H1 (cell line): ENCODE data around the gene FAM53B. TPM values are rescaled to one million over a fixed set of nuclear protein-coding genes. Genes with fewer than 3 reads are reported as not detected.

Experiments
- CTCF ChIA-PET: fragments of 300-600 bp; sonication (Branson Sonifier 250); formaldehyde crosslinking; loops from one replicate; lab custom pipeline; 2021; ENCODE audit not compliant: partially characterized antibody; lab: Charles Lee
- POLR2A ChIA-PET: fragments of 300-600 bp; sonication (Branson Sonifier 250); formaldehyde crosslinking; loops from one replicate; lab custom pipeline; 2021; ENCODE audit warnings: inconsistent platforms; ENCODE audit not compliant: partially characterized antibody; lab: Charles Lee
- DNase-seq, 2 experiments: peaks; one replicate each; pipeline versions ENCODE4 v3.0.0 to v3.0.0-alpha.2; 2010 to 2022; ENCODE audit warnings: low spot score in 2 of 2, low read depth in 1 of 2, mixed read lengths in 1 of 2
- FAIRE-seq: peaks from 2 replicates; lab custom pipeline; 2011; peaks lifted over from hg19 to GRCh38; lab: Jason Lieb, UNC
- H2AFZ ChIP-seq: 2 replicates; pipeline ENCODE4 v1.8.1; 2012; ENCODE audit warnings: low read length, inconsistent platforms
- H2AK5ac ChIP-seq: 2 replicates; pipeline ENCODE4 v1.6.1; 2013; ENCODE audit warnings: low read depth, low read length
- H2BK120ac ChIP-seq: replicated peaks from 2 replicates; pipeline ENCODE3; 2013; ENCODE audit warnings: low read depth, low read length, inconsistent platforms
- H2BK12ac ChIP-seq: 2 replicates; pipeline ENCODE4 v1.6.1; 2013; ENCODE audit warnings: low read depth, low read length
- H2BK15ac ChIP-seq: 2 replicates; pipeline ENCODE4 v1.6.1; 2013; ENCODE audit warnings: low read length
- H2BK20ac ChIP-seq: 2 replicates; pipeline ENCODE4 v1.6.1; 2013; ENCODE audit warnings: low read length
- H2BK5ac ChIP-seq: 2 replicates; pipeline ENCODE4 v1.6.1; 2013; ENCODE audit warnings: low read depth, low read length
- H3K14ac ChIP-seq: 2 replicates; pipeline ENCODE4 v1.6.1; 2013; ENCODE audit warnings: inconsistent platforms; ENCODE audit not compliant: insufficient read length
- H3K18ac ChIP-seq: 2 replicates; pipeline ENCODE4 v1.6.1; 2013; ENCODE audit warnings: low read length; ENCODE audit errors: extremely low read depth
- H3K23ac ChIP-seq: 2 replicates; pipeline ENCODE4 v1.6.1; 2013; ENCODE audit warnings: inconsistent platforms; ENCODE audit not compliant: insufficient read length
- H3K23me2 ChIP-seq: 2 replicates; pipeline ENCODE4 v1.6.1; 2013; ENCODE audit warnings: low read depth, low read length
- H3K27ac ChIP-seq: 2 replicates; pipeline ENCODE4 v1.6.1; 2011; ENCODE audit warnings: low read depth, low read length, inconsistent platforms
- H3K27me3 ChIP-seq, 4 experiments: replicated peaks in 1 of 4; 1 replicate in 1 of 4; 2 replicates in 3 of 4; pipeline versions ENCODE4 v1.6.1 to v1.8.1; 2011 to 2013; ENCODE audit warnings: low read length in 3 of 4, mild to moderate bottlenecking in 3 of 4, inconsistent platforms in 2 of 4, mixed read lengths in 2 of 4, moderate library complexity in 1 of 4; ENCODE audit not compliant: control insufficient read depth in 3 of 4, insufficient read depth in 3 of 4; ENCODE audit errors: extremely low read depth in 1 of 4
- H3K36me3 ChIP-seq, 4 experiments: 2 replicates each; pipeline versions ENCODE4 v1.6.1 to v1.8.1; 2011 to 2013; ENCODE audit warnings: mild to moderate bottlenecking in 4 of 4, low read length in 3 of 4, moderate library complexity in 2 of 4, control low read depth in 1 of 4, inconsistent platforms in 1 of 4; ENCODE audit not compliant: insufficient read depth in 4 of 4, control insufficient read depth in 2 of 4
- H3K4ac ChIP-seq: replicated peaks from 2 replicates; pipeline ENCODE3; 2013; ENCODE audit warnings: low read length, low read depth, mixed read lengths, inconsistent platforms; ENCODE audit not compliant: insufficient read length
- H3K4me1 ChIP-seq, 4 experiments: replicated peaks in 1 of 4; 1 replicate in 1 of 4; 2 replicates in 3 of 4; pipeline versions ENCODE4 v1.6.1 to v1.8.1; 2011 to 2013; ENCODE audit warnings: low read length in 3 of 4, inconsistent platforms in 2 of 4, mixed read lengths in 1 of 4; ENCODE audit not compliant: insufficient read depth in 4 of 4, control insufficient read depth in 3 of 4
- H3K4me2 ChIP-seq, 2 experiments: 2 replicates each; pipeline versions ENCODE4 v1.6.1 to v1.8.1; 2011 to 2013; ENCODE audit warnings: low read depth in 2 of 2, low read length in 2 of 2, control low read depth in 1 of 2, inconsistent platforms in 1 of 2, mild to moderate bottlenecking in 1 of 2; ENCODE audit not compliant: insufficient read depth in 1 of 2
- H3K4me3 ChIP-seq, 4 experiments: fragments of 200-600, 300-600 bp in 1 of 4; sonication (generic), shearing (Covaris generic), sonication (Bioruptor Twin) in 1 of 4; 2 replicates each; pipeline versions ENCODE4 v1.5.1 to v1.8.1; 2011 to 2016; ENCODE audit warnings: low read length in 4 of 4, low read depth in 3 of 4, control low read depth in 2 of 4, inconsistent platforms in 2 of 4, mild to moderate bottlenecking in 2 of 4, mixed read lengths in 1 of 4, moderate library complexity in 1 of 4; ENCODE audit not compliant: insufficient read depth in 2 of 4; ENCODE audit errors: extremely low read depth in 1 of 4
- H3K56ac ChIP-seq: replicated peaks from 2 replicates; pipeline ENCODE3; 2013; ENCODE audit warnings: low read depth, mild to moderate bottlenecking, mixed read lengths, low read length, inconsistent platforms; ENCODE audit not compliant: insufficient read length
- H3K79me1 ChIP-seq: 2 replicates; pipeline ENCODE4 v1.6.1; 2013; ENCODE audit warnings: low read depth, low read length, control low read depth
- H3K79me2 ChIP-seq, 2 experiments: 2 replicates each; pipeline versions ENCODE4 v1.6.1 to v1.8.1; 2012 to 2013; ENCODE audit warnings: low read length in 2 of 2, mild to moderate bottlenecking in 2 of 2, inconsistent platforms in 1 of 2; ENCODE audit not compliant: insufficient read depth in 2 of 2, control insufficient read depth in 1 of 2
- H3K9ac ChIP-seq, 4 experiments: replicated peaks in 1 of 4; 1 replicate in 1 of 4; 2 replicates in 3 of 4; pipeline versions ENCODE4 v1.6.1 to v1.8.1; 2011 to 2013; ENCODE audit warnings: low read depth in 3 of 4, low read length in 3 of 4, control low read depth in 2 of 4, mild to moderate bottlenecking in 2 of 4, moderate library complexity in 2 of 4, inconsistent platforms in 1 of 4; ENCODE audit errors: extremely low read depth in 1 of 4
- H3K9me3 ChIP-seq, 2 experiments: 2 replicates each; pipeline versions ENCODE4 v1.6.1 to v1.8.1; 2012 to 2013; ENCODE audit warnings: mild to moderate bottlenecking in 2 of 2, moderate library complexity in 2 of 2, control low read depth in 1 of 2, inconsistent platforms in 1 of 2, low read depth in 1 of 2, low read length in 1 of 2, mixed read lengths in 1 of 2; ENCODE audit not compliant: insufficient read depth in 2 of 2
- H4K20me1 ChIP-seq, 2 experiments: replicated peaks in 1 of 2; 2 replicates each; pipeline versions ENCODE3 to v1.8.1; 2011 to 2013; ENCODE audit warnings: inconsistent platforms in 2 of 2, low read length in 2 of 2, mild to moderate bottlenecking in 1 of 2; ENCODE audit not compliant: insufficient read depth in 2 of 2, control insufficient read depth in 1 of 2
- H4K5ac ChIP-seq: 2 replicates; pipeline ENCODE4 v1.6.1; 2013; ENCODE audit warnings: low read length, low read depth, mixed read lengths, inconsistent platforms; ENCODE audit not compliant: insufficient read length
- H4K8ac ChIP-seq: 2 replicates; pipeline ENCODE4 v1.8.0; 2013; ENCODE audit warnings: mild to moderate bottlenecking, moderate library complexity, low read length, inconsistent platforms; ENCODE audit not compliant: insufficient read depth; ENCODE audit errors: extremely low read depth
- H4K91ac ChIP-seq: replicated peaks from 2 replicates; pipeline ENCODE3; 2013; ENCODE audit warnings: low read length, mixed read lengths, inconsistent platforms; ENCODE audit not compliant: insufficient read length
- GTF2F1 ChIP-seq: IDR thresholded peaks from 2 replicates; pipeline ENCODE4 v1.6.1; 2012; ENCODE audit warnings: low read depth, low read length, improper control_type of control experiment, borderline replicate concordance
- KDM1A ChIP-seq: fragments of 200-600, 300-600 bp; sonication (generic); IDR thresholded peaks from 2 replicates; pipeline ENCODE4 v1.7.1; 2016; ENCODE audit warnings: mild to moderate bottlenecking, low read length, borderline replicate concordance
- KDM5A ChIP-seq: fragments of 200-600 bp; IDR thresholded peaks from 2 replicates; pipeline ENCODE4 v1.7.1; 2012; ENCODE audit warnings: mild to moderate bottlenecking, low read length, inconsistent platforms, mixed read lengths
- NANOG ChIP-seq: IDR thresholded peaks from 2 replicates; pipeline ENCODE4 v1.6.1; 2011; ENCODE audit warnings: low read length, low read depth, mild to moderate bottlenecking, inconsistent platforms; ENCODE audit not compliant: insufficient read depth, poor library complexity, severe bottlenecking
- RFX5 ChIP-seq: IDR thresholded peaks from 2 replicates; pipeline ENCODE4 v1.6.1; 2011; ENCODE audit warnings: low read depth, low read length, improper control_type of control experiment, borderline replicate concordance
- SAP30 ChIP-seq: fragments of 300-600 bp; sonication (generic); IDR thresholded peaks from 2 replicates; pipeline ENCODE4 v1.7.1; 2012; ENCODE audit warnings: low read length, moderate library complexity, mild to moderate bottlenecking, inconsistent platforms; ENCODE audit not compliant: insufficient read depth, insufficient replicate concordance
- SRF ChIP-seq: IDR thresholded peaks from 2 replicates; pipeline ENCODE4 v1.6.1; 2011; ENCODE audit warnings: mild to moderate bottlenecking, low read depth, low read length, moderate library complexity
- TEAD4 ChIP-seq: IDR thresholded peaks from 2 replicates; pipeline ENCODE4 v1.6.1; 2012; ENCODE audit warnings: low read depth, low read length, inconsistent platforms, mixed read lengths
- YY1 ChIP-seq: IDR thresholded peaks from 2 replicates; pipeline ENCODE4 v1.6.1; 2011; ENCODE audit warnings: low read depth, mild to moderate bottlenecking, low read length
- WGBS, 2 experiments: shearing (Covaris generic) in 1 of 2; methylation state at CpG; one replicate each; pipeline versions ENCODE4 v1.1.6 to v1.1.7; 2013 to 2015; ENCODE audit warnings: low lambda C conversion rate in 2 of 2, mixed read lengths in 2 of 2, inconsistent platforms in 1 of 2, low coverage in 1 of 2, missing lambda C conversion rate in 1 of 2; ENCODE audit not compliant: insufficient replicate concordance in 2 of 2, insufficient coverage in 1 of 2, insufficient read length in 1 of 2; ENCODE audit errors: extremely low coverage in 1 of 2, missing lambda C conversion rate in 1 of 2; 5-methylcytosine and 5-hydroxymethylcytosine counted together
- polyA plus RNA-seq, 7 experiments: library from polyadenylated mRNA; depleted of rRNA in 3 of 7; stranded (reverse) in 5 of 7; unstranded in 2 of 7; fragments of >200 nt in 5 of 7; fragments of 200-250 nt in 2 of 7; gene quantifications; 1 replicate in 5 of 7; 2 replicates in 1 of 7; 4 replicates in 1 of 7; pipeline versions ENCODE4 v1.2.1 to v1.2.3, GENCODE V29; 2011 to 2013; ENCODE audit warnings: missing spikeins in 2 of 7, mixed read lengths in 2 of 7
- total RNA-seq: library from RNA; stranded (reverse); fragmentation: NEBNext Ultra II Directional; extraction: Animal tissue kit (Norgen Biotek cat#: 25700); gene quantifications from 2 replicates; pipeline ENCODE4 v1.2.1, GENCODE V29; 2021

Gene FAM53B
- total and polyA plus RNA-seq, 2 of the 8 experiments (the other 6 are each of a cell fraction or from before 2014, with no cell fraction given), result 5.3 to 14.4 TPM

DNA sequence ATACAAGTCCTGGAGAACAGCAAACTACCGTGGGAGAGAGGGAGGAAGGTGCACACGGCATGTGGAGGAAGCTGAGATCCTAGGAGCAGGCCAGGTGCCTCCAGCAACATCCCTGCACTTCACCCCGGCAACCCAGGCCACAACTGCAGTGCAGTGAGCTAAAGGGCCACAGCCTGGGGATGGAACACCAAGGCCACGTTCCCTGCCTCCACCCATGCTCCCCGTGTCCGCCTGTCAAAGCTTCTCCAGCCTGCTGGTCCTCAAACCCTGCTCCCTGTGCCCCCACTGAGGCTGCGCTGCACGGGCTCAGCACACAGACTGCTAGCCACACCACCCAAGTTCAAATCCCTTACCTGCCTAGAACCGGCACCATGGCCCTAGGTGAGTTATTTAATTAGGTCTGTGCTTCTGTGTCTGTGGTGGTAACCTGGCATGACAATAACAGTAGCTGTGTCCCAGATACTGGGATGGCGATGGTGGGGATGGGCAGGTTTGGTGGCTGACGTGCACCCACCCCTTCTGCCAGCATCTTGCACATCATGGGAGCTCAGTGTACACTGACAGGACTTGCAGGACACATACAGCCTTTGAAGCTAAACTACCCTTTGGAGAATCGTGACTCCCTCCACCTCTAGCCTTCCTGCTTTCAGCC, 85.5 kb downstream of the FAM53B start:
- DNase-seq (no peak), FAIRE-seq (no peak)
- H3K27ac ChIP-seq, result no peak overlapping the region
- H3K79me1 ChIP-seq, result peaks cover 4% of the 10 kb centered on the region
- no peak overlapping the region for H3K4me3 ChIP-seq
- H2BK120ac ChIP-seq, result no peak overlapping the region
- no peak overlapping the region for H2BK5ac ChIP-seq
- no peak overlapping the region for H3K14ac ChIP-seq
- H2BK12ac ChIP-seq, result no peak overlapping the region
- H3K9ac ChIP-seq, result no peak overlapping the region
- no peak overlapping the region for H2AK5ac ChIP-seq
- no peak overlapping the region for H4K91ac ChIP-seq
- H3K23ac ChIP-seq, result no peak overlapping the region
- 88% methylated on average over 12 of the region's 12 CpGs; no CpG with 5 or more reads in 1 of the 2 experiments for WGBS, 2 experiments
- H3K9me3 ChIP-seq, result no peaks in the 10 kb centered on the region
- no peaks in the 10 kb centered on the region for H3K79me2 ChIP-seq
- no peak overlapping the region for H4K5ac ChIP-seq
- POLR2A ChIA-PET, result interaction anchor here (0.9 kb wide), 1 partner anchor 10 kb away, joined by 3 read pairs; no protein-coding TSS in a partner anchor
- no peak overlapping the region for H3K56ac ChIP-seq
- H3K4me1 ChIP-seq, result peaks cover 0 to 4% (median 0%) of the 10 kb centered on the region in 4 experiments; a peak in 2 of 7 replicates
- H2AFZ ChIP-seq, result no peak overlapping the region
- no peak overlapping the region for H3K4ac ChIP-seq
- H3K18ac ChIP-seq, result no peak overlapping the region
- H4K8ac ChIP-seq, result no peak overlapping the region
- H3K27me3 ChIP-seq, result no peaks in the 10 kb centered on the region
- no peak overlapping the region for H3K4me2 ChIP-seq
- H3K23me2 ChIP-seq, result no peaks in the 10 kb centered on the region
- no peak overlapping the region for H2BK20ac ChIP-seq
- peaks cover 0 to 9% of the 10 kb centered on the region in 2 experiments for H4K20me1 ChIP-seq
- H2BK15ac ChIP-seq, result no peak overlapping the region
- CTCF ChIA-PET, result interaction anchor here (0.6 to 3.2 kb wide), 14 partner anchors 8 to 93 kb away, joined by 3 to 11 read pairs (median 4); no protein-coding TSS in a partner anchor
- H3K36me3 ChIP-seq, result no peaks in the 10 kb centered on the region; a peak in 1 of 8 replicates
- TF ChIP-seq KDM1A, result no peak
- TF ChIP-seq SAP30, result no peak
- TF ChIP-seq YY1, result no peak
- TF ChIP-seq TEAD4, result no peak
- no peak for TF ChIP-seq GTF2F1
- TF ChIP-seq NANOG, result no peak
- TF ChIP-seq RFX5, result no peak
- TF ChIP-seq KDM5A, result no peak
- TF ChIP-seq SRF, result no peak
